Adipose tissue (tissue), 3 donors: ENCODE measurements around the gene RET. TPM values are rescaled to one million over a fixed set of nuclear protein-coding genes. Genes with fewer than 3 reads are reported as not detected.

Source experiments
- H3K27ac ChIP-seq: one replicate; pipeline ENCODE4 v1.5.1; 2013; ENCODE audit warnings: low read depth, low read length
- WGBS, 3 donors: extraction: QIAGEN DNeasy Blood & Tissue Kit; methylation state at CpG; one replicate each; pipeline ENCODE4 v1.1.7; 2013; 5-methylcytosine and 5-hydroxymethylcytosine counted together
- polyA plus RNA-seq, 3 donors: library from polyadenylated mRNA; stranded (reverse); fragments of 200-250 nt; gene quantifications; one replicate each; pipeline ENCODE4 v1.2.3, GENCODE V29; 2013
- donor health status: healthy with polysubstance abuse.
- donor health status: Bipolar disorder and iron deficiency.
- donor health status: healthy.

The RET gene
- under 1 TPM; 0.56 to 0.75 (median 0.65) TPM for polyA plus RNA-seq

GRCh38 chr10:43076876-43077420, at the start of gene RET:
TSS of gene RET (plus strand) at chr10:43077069. CDS start at chr10:43077259, 190 bp downstream.
- WGBS, 3 donors: 1% methylated on average over 57 to 78 of the region's 78 CpGs
- H3K27ac ChIP-seq: no peak within 1 kb of the TSS

DNA sequence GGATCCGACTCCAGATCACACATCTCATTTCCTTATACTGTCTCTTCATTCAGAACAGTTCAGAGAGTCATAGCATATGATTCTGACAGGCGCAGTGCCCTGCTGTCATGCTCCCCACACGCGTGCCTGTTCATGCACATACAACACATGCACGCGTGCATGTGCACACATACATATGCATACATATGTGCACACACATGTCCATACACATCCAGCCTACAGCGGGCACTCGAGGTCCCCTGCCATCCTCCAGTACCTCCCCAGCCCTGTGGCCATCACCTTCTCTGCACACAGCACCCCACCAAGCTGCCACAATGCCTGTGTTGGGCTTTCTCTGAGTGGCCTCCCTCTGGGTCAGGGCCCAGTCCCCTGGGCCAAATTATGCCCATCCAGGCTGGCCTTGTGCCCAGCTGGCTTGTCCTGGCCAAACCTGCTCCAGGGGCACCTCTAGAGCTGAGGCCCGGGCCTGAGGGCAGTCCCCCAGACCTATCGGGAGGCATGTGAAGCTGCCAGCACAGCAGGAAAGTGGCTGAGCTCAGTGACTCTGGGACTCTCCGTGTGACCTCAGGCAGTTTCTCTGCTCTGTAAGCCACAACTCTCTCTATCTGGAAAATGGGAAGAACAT, 49.4 kb upstream of the RET start:
- H3K27ac ChIP-seq: no peak overlapping the region
- 82 to 89% (median 89%) methylated on average over 11 of the region's 11 CpGs for WGBS, 3 donors

- H3K27ac ChIP-seq: no peak overlapping the region
- 91 to 93% (median 92%) methylated on average over 6 of the region's 6 CpGs for WGBS, 3 donors
These were observed 48.7 kb upstream of the RET start for GRCh38 chr10:43028143-43028542.

GRCh38 chr10:43029043-43029442, 47.8 kb upstream of the RET start:
- 73 to 85% (median 80%) methylated on average over 7 of the region's 7 CpGs for WGBS, 3 donors
- H3K27ac ChIP-seq: no peak overlapping the region

DNA sequence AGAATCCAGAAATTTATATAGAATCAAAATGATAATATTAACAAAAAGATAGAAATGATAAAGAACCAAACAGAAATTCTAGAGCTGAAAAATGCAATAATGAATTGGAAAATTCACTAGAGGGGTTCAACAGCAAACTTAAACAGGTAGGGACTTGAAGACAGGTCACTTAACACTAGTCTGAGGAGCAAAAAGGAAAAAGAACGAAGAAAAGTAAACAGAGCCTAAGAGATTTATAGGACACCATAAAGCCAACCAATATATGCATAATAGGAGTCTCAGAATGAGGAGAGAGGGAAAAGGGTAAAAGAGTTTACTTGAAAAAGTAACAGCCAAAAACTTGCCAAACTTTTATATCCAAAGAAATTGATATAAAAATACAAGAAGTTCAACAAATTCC, 44.3 kb upstream of the RET start:
- no peak overlapping the region for H3K27ac ChIP-seq
- 57 to 79% (median 79%) methylated on average over 1 of the region's 1 CpG for WGBS, 3 donors

DNA sequence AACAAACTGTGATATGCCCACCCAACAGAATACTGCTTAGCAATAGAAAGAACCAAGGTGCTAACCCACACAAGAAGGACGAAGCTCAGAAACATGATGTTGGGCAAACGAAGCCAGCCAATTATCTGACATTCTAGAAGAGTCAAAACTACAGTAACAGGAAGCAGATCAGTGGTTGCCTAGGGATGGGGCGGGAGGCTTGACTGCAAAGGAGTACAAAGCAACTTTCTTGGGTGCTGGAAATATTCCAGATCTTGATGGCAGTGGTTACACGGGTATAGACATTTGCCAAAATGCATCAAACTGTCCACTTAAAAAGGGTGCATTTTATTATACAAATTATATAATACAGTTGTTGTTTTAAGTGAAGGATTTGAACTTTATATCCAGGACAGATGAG, 41.1 kb upstream of the RET start:
- WGBS, 3 donors: 32 to 45% (median 35%) methylated on average over 4 of the region's 4 CpGs

DNA sequence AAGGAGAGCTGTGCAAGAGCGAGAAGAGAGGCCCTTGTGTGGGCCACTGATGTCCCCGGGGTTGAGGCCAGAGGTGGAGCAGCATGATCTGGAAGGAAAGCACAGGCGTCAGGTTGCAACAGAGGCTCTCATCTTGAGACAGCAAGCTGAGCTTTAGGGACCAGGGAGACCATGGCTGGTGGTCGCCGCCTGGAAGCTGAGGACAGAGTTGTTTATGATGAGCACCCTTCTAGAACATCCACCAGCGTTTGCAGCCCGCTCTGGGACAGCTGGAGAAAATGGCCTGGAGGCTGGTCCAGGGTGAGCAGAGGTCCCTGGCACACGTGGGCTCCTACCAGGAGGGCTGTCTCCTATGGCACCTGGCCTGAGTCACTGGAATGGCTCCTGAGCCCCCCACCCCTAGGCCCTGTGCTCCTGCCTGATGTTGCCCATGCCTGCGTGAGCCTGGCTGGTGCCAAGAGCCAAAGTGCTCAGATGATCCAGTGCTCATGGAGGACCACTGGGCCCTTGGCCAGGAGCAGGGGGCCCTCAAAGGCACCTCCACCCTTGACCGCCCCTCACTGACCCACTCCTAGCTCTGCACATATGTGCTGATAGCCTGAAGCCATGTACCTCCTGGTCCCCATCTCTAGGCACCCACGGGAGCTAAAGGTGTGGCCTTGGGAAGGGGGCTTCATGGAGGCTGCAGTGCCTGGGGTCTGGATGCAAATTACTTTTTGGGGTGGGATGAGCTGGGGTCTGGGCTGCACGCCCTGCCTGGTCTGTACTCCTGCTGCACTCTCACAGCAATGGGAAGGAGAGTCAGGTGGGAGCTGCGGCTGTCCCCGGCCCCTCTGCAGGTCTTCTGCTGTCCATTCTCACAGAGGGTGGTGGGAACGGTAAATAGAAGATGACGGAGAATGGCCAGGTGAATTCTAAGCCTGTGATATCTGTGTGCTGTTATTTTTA, 40.1 kb upstream of the RET start:
- WGBS, 3 donors: 79 to 89% (median 80%) methylated on average over 16 of the region's 16 CpGs
- no peak overlapping the region for H3K27ac ChIP-seq

More for the DNA sequence above, 41.1 kb upstream of the RET start:
- no peak overlapping the region for H3K27ac ChIP-seq

DNA sequence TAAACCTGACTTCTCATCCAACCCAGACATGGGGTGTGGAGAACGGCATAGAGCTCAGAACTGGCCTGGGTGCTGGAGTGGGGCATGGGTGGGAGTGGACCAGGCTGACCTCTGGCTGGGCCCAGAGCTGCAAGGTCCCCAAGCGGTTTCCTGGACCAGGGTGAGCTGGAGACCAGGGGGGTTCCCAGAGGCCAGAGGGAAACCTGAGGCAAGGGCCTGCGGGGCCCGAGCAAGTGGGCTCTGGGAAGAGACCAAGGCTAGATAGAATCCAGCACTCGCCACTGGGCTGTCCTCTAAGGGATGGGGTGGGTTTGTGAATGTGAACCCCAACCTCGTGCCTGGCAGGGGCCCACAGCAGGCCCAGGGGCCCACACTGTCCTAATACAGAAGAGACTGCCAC, 39.4 kb upstream of the RET start:
- 75 to 87% (median 86%) methylated on average over 6 of the region's 6 CpGs for WGBS, 3 donors
- H3K27ac ChIP-seq: no peak overlapping the region

DNA sequence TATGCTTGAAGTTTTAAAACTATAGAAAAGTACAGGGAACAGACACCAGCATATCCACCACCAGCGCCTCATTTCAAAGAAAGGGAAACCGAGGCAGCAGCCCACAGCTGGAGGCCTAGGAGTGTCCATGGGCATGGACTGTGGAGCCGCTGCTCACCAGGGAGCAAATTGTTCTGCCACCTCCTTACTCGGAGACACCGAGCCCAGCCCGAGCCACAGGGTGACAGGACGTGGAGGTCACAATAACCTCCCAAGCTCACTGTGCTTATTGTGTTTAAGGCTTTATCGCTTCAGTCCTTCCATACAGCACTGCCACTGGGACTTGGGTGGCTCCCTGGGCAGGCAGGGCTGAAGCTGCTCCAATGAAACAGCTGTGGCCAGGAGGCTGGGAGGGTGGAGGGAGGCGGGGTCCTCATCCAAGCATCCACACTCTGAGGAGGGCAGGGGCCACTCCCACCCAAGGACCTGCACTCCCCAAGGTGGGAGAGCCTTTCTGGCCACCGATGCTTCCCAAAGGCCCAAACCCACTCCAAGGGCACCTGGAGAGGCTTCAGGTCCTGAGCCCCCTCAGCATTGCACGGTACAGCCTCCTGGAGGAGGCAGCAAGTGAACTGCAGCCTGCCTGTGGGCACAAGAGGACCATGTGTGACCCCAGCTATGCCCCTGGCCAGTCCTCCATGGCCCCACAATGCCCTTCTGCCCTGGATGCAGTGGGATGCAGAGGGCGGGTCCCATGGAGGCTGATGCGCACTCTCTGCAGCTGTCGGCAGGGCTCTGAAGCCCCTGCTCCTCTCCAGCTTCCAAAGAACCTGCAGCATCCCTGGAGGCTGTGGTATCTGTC, 38.7 kb upstream of the RET start:
- 80 to 87% (median 85%) methylated on average over 14 of the region's 14 CpGs for WGBS, 3 donors

GRCh38 chr10:43038783-43039623, 37.9 kb upstream of the RET start:
- 66 to 77% (median 71%) methylated on average over 15 of the region's 15 CpGs for WGBS, 3 donors
- no peak overlapping the region for H3K27ac ChIP-seq

More for the DNA sequence above, 38.7 kb upstream of the RET start:
- H3K27ac ChIP-seq: no peak overlapping the region

GRCh38 chr10:43039624-43040481, 37.0 kb upstream of the RET start:
- H3K27ac ChIP-seq: no peak overlapping the region
- WGBS, 3 donors: 76 to 84% (median 80%) methylated on average over 21 of the region's 21 CpGs

DNA sequence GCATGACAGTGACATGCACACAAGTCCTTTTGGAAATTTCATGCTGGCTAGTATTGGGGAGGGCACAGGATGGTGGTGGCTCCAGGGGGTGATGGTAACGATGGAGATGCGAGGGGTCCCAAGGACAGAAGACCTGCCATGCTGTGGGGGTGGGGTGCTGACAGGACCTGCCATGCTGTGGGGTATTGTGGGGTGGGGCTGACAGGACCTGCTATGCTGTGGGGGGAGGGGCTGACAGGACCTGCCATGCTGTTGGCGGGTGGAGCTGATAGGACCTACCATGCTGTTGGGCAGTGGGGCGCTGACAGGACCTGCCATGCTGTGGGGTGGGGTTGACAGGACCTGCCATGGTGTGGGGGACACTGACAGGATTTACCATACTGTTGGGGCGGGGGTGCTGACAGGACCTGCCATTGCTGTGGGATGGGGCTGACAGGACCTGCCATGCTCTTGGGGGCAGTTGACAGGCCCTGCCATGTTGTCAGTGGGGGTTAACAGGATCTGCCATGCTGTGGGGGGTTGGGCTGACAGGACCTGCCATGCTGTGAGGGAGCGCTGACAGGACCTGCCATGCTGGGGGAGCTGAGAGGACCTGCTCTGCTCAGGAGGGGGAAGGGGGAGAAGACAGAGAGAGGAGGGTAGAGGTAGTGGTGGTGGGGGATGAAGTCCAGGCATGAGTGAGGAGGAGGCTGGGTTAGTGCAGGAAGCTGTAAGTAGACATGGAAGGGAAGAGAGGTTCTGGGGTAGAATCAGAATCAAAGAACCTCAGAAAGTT, 36.2 kb upstream of the RET start:
- WGBS, 3 donors: 87 to 94% (median 93%) methylated on average over 5 to 6 of the region's 6 CpGs
- no peak overlapping the region for H3K27ac ChIP-seq

- no peak overlapping the region for H3K27ac ChIP-seq
- WGBS, 3 donors: 82 to 86% (median 84%) methylated on average over 9 of the region's 9 CpGs
These were observed 35.2 kb upstream of the RET start for GRCh38 chr10:43041422-43042342.

GRCh38 chr10:43042503-43043341, 34.1 kb upstream of the RET start:
- no peak overlapping the region for H3K27ac ChIP-seq
- WGBS, 3 donors: 83 to 91% (median 89%) methylated on average over 12 of the region's 12 CpGs
